NCI-H2029 treated with DMSO at 0.1 percent for 48 hours (cell line): Measurements from ENCODE around the gene CBX2.

Experiments used
- DNase-seq: peaks from one replicate; lab custom pipeline; 2025; lab: John Stamatoyannopoulos, UW

CBX2 gene

DNA sequence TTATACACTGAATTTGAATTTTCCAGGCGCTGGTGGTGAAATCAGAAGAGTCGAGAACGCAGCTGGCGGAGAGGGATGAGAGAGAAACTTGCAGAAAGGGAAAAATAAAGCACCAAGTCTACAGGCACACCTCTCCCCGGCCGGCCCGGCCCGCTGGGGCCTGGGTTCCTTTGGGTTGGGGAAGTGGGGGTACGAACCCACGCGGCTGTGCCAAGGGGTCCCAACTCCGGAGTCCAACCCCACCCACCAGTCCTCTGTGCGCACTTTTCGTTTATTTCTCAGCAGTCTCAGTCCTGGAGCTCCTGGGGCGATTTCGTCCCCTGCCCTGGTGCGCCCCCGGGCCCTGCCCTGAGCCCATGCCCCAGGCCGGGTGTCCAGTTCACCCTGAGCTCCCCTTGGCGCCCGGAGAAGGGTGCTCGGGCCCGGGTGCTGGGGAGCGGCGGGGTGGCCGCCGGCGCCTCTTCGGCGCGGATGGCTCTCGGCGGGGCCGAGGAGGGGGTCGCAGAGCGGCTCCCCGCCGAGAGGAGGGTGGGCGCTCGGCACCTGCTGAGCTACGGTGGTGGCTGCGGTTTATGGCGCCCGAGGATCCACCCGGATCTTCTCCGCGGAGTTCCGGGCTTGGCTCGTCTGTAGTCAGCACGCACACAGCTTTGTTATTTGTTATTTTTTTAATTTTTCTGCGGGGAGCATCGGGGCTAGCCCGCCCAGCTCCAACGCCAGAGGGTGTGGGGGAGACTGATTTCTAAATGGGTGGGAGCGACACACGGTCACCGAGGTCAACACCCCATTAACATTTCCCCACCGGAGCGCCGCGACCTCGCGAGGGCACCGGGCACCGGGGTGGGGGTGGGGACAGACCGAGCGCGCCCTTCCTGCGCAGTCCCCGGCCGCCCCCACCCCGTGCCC lies 34.7 kb downstream of the CBX2 start:
- DNase-seq: no peak

DNA sequence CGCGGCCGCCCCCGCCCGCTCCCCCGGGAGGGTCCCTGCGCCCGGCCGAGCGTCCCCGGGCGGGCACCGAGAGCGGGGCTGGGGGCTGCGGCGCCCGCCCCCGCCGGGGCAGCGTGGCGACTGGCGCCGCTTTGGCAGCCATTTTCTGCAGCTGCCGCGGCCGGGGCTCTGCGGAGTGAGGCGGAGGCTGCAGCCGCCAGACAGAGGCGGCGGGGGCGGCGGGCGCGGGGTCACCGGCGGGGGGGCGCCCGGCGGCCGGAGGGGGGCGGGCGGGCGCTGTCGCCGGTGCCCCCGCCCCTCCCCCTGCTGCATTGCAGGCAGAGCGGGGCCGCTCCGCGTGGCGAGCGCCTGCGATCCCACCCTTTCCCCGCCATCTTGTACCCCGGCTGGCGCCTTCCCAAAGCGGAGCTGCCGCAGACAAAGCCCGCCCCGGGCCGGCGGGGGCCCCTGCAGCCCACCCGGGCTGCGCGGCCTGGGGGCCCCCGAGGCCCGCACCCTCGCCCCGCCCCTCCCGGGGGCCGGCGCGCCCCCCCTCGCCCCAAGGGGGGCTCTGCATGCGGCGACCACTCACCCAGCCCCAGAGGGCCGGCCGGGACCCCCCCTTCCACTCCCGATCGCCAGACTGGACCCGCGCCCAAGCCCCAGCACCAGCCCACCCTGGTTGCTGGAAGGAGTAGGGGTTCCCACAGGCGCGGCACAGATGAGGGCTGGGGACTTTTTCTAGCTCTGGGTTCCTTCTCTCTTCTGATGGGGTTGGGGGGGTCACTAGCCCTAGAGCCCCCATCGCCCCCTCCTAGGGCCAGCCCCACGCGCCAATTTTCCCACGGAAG lies 35.6 kb downstream of the CBX2 start:
- DNase-seq: no peak

DNA sequence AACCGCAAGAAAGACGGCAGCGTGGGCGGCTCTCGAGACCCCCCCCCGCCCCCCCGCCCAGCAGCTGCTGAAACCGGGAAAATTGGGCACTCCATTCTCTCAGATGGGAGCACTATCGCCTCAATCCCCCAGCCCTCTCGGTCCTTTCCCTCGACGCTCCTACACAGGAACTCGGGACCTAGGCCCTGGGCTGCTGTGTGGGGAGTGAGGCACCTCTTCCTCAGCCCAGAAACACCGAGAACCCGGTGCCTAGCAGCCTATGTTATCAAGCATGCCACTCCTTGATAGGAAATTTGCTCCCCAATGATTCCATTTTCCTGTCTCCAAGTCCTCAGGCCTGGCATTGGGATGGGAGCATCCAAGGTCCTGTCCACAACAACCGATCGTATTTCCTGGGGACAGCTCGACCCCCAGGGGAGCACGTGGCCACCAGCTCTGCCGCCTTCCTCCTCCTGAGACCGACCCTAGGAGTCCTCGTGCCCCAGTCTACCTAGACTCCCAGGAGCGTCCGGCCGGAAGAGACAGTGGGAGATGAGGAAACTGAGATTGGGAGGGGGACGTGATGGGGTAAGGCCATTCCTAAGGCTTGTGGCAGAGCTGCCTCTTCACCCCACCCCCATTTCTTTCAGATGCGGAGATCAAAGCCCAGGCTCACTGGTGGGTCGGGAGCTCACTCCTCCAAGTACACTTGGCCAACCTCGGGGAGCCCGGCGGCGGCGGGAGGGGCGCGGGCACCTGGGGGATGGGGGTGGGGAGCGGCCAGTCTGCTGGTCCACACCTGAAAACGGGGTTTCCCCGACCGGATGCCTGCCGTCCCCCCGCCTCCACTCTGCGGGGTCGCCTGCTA lies 36.4 kb downstream of the CBX2 start:
- no peak for DNase-seq

DNA sequence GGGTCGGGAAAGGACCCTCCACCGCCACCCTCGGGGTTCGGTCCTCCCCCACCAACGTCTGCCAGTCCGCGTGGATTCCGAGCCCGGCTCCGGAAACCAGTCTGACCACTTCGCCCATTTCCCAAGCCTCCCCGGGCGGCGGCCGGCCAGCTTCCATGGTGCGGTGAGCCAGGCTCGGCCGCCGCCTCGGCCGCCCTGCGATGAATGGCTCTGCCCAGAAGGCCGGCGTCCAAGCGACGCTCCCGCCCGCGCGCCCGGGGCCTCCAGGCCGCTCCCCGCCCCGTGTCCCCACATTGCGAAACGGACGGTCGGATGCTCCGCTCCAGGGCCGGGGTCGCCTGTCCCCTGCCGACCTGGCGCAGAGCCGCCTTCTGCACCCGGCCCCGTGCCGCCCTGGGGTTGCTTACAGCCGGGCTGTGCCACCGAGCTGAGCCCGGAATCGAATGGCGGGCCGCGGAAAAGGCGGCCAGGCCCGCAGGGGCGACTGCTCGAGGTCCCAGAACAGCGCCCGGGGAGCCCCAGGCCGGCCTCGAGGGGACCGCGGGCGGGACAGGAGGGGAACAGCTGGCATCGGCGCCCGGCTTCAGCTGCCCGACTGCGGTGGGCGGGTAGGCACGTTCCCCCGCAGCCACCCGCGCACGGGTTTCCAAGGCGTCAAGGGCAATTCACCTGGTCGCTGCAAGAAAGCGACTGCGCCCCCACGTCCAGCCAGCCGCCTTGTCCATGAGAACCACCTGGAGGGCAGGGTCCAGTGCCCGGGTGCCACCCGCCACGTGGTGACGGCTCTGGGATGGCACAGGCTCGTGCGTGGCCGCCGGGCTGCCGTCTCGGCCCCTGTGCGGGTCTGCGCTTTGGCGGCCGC lies 37.3 kb downstream of the CBX2 start:
- DNase-seq: no peak

DNA sequence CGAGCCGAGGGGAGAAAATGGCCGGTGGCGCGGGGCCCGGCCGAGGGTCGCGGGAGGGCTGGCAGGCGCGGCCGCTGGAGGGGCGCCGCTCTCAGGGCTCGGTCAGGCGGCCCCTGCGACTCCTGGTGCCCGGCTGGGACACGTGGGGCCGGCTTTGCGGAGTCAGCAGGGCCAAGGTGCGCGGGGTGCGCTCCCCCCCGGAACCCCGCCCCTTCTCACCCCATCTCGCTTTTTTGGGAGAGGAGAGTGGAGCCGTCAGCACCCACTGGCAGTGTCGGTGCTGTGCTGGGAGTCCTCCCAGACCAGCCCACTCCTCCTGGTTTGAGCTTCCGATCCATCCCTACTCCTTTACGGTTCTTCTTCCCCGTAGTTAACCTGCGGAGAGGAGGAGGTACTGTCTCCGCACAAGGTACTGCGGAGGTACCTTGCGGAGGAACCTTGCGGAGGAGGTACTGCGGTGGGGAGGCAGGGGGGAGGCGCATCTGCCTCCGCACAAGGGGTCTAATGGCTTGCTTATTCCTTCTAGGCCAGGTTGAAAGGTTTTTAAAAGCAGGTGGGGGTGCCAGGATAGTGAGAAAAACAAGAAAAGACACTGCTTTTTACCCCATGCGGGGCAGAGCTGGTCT lies 38.0 kb downstream of the CBX2 start:
- no peak for DNase-seq

DNA sequence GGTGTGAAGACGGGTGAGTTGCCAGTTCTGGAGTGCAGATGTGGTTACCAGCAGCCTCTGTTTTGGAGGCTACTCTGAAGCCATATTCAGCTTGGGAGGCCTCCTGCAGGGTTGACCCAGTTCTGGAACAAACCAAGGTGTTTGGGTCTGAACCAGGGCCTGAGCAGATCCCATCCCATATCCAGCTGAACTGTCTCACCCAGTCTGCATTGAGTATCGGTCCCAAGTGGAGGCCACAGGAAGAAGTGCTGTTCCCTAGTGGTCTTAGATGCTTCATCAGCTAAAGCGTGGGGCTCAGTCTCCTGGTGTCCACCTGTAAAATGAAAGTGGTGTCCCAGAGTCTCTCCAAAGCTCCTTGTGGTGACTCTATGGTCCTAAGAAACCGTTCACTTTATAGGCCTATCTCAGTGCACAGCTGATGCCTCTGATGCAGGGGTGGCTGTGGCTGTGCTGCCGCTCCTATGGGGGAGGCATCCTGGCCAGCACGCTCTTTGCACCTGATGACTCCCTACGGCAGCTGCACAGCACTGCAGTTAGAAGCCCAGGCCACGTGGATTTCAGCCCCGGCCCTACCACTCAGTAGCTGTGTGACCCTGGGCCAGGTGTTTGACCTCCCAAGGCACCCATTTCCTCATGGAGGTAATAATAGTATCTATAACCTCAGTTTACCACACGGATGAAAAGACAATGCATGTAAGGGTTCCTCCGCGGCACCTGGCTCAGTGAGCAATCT lies 40.2 kb downstream of the CBX2 start:
- DNase-seq: no peak

DNA sequence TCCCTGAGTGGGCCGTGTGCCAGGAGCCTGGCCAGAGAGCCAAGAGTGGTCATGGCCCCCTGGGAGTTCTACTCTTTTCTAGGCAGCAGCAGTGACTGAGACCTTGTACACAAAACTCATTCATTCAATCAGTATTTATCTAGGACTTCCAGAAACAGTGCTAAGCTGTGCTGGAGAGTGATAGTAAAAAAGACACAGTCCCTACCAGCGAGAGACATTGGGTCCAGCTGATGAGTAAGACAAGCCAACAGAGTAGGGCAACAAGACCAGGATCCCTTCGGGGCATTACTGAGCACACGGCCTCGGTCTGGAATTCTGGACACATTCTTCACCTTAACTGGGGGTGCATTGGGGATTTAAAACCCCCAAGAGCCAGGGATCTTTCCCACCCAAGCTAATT lies 41.1 kb downstream of the CBX2 start:
- DNase-seq: no peak

DNA sequence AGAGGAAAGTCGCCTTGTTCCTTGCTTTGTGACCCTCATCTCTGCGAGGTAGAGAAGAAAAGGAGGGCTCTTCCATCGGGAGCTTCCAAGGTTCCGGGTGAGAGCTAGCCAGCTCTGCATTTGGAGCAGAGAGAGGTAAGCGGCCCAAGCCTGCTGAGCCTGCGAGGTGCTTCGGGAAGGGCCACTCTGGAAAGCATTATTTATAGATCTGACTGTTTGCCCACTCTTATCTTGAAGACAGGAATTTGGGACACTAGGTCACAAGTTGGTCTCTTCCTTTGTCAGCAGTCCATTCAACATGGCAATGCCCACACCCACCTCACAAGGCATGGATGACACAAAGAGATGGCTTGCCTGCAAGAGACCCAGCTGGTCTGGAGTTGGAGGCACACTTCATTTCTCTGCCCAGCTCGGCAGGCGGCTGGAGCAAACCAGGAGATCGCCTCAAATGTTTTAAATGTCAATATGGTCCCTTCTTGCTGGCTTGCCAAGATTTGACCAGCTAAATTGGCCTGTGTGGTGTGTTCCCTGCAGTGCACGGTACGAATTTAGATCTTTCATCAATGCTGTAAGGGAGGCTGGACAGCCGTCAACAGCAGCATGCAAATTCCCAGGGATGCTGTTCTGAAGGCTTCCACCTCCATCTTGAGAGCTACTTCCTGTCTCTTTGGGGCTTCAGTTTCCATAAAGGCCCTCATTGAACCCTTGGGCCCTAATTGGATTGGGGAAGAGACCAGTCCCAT lies 41.8 kb downstream of the CBX2 start:
- DNase-seq: no peak

DNA sequence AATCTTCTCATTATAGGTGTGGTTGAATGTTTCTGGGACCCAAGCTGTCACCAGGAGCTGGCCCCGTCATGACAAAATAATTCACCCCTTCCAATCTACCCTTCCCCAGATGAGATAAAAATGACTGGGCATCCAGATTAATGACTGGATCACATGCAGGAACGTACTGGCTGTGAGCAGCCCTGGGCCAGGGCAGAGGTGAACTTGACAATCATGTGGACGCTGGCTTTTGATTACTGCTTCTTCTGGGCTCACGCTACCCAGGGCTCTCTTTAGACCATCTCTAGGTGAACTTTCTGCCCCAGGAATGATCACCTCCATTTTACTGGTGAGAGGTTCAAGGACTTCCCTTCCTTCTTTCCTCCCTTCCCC lies 43.0 kb downstream of the CBX2 start:
- no peak for DNase-seq

DNA sequence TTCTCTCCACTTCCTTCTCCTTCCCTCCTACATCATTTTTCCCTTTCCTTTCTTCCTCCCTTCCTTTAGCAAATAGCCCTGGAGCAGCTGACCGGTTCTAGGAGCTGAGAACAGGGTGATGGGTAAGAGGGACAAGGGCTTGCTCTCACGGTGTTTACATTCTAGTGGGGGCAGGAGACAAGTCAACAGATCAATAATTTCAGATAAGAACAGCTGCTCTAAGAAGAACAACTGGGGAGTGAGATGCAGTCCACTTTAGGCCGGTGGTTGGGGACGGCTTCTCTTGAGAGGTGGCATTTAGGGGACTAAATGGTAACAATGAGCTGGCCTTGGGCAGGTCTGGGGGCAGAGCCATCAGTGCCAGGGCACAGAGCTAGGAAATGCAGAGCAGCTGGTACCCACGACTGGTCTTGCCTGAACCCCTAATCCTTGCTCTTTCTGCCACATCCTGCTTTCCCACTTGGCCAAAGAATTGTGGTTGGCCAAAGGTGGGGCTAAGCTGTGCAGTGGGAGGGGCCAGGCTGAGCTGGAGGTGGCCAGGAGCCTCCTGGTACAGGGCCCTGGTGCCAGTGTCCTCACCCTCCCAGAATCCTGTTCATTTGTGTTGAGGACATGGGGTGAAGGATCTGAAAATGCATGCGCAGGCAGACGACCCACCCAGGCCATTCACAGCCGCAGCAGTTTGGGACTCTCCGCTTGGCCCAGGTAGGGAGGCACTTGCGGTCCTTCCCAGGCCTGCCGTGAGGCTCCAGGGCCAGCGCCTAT lies 43.6 kb downstream of the CBX2 start:
- no peak for DNase-seq

DNA sequence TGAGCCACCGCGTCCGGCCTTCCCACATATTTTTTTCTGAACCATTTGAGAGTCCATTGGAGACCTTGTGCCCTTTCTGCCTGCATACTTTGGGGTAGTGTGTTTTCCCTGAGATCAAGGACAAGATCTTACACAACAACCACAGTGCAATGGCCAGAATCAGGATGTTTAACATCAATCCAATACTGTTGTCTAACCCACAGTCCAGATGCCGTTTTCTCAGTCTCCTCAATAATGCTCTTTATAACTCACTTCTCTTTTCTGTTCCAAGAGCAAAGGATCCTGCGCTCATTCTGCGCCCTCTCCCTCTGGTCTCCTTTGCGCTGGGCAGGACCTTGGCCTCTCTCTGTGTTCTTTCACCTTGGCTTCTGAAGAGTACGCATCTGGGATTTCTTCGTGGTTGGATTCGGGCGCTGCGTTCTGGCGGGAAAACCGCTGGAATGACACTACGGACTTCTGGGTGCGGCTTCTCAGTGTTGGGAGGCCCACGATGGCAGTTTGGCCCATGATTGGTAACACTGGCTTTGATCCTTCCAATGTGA lies 44.7 kb downstream of the CBX2 start:
- DNase-seq: no peak

DNA sequence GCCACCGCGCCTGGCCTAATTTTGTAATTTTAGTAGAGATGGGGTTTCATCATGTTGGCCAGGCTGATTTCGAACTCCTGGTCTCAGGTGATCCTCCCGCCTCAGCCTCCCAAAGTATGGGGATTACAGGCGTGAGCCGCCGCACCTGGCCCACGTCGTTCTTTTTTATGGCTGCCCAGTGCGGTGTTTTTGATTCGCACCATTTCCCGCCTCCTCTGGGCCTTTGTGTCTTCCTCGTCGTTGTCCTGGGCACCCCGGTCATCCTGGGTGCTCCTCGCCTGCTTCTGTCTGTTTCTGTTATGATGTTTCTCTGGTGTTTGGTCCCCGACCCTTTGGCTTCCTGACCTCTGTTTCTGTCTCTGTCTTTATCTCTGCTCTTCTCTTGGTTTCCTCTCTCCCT lies 46.3 kb downstream of the CBX2 start:
- no peak for DNase-seq

DNA sequence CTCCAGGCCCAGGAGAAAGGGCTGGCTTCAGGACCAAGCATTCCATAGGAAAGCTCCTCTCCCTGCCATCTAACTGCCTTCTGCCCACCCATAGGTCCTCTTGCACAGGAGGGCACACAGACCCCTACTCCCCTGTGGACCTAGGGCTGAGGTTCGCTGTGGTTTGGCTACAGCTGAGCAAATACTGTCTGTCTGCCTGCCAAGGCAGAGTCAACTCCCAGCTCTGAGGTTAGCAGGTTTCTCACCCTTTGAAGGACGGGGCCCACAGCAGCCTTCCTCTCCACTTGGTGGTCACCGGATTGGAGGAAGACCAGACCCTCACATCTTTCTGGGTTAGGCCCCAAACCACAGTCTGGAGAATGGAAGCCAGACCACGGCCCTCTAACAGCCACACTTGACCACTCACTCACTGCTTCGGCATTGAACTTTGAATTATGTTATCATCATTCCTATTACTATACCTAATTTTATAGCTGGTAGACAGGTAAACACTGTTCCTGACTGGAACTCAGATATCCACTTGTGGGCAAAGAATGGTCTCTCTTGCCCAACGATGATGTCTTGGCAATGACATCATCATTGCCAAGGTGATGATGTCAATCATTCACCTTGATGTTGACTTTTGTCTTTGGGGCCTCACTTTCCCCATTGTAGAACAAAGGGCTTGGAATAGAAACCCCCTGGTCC lies 47.1 kb downstream of the CBX2 start:
- no peak for DNase-seq

DNA sequence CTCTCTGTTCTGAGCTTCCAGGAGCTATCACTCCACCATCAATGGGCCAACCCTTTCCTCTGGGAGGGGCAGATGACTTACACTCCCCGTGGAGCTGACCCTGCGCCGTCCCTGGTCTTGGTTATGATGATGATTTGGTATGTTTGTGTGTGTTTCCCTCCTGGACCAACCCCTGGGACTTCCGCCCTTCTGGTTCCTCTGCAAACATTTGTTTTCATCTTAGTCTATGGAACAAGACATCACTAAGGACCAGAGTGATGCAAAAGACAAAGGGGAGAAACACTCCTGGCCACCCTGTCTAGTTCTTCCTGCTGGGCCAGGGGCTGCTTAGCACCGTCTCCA lies 47.6 kb downstream of the CBX2 start:
- no peak for DNase-seq

DNA sequence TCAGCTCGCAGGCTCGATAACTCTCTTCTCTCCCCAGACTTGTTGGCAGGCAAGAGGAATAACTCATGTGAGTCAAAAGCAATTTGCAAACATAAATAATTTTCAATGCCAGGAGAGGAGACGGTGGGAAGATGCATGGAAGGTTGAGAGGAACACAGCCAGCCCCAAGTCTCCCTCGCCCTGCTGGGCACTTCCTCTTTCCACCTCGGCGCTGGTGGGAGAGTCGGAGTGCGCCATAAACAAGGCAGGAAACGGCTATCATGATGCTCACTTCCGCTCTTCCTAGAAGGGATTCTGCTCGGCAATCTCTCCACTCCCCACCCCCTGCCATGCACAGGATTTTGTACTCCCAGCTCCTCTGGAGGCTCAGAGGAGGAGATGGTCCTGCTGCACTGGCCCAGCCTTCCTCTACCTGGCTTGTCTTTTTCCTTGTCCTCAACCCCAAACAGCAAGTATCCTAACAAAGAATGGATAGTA lies 48.3 kb downstream of the CBX2 start:
- DNase-seq: no peak

DNA sequence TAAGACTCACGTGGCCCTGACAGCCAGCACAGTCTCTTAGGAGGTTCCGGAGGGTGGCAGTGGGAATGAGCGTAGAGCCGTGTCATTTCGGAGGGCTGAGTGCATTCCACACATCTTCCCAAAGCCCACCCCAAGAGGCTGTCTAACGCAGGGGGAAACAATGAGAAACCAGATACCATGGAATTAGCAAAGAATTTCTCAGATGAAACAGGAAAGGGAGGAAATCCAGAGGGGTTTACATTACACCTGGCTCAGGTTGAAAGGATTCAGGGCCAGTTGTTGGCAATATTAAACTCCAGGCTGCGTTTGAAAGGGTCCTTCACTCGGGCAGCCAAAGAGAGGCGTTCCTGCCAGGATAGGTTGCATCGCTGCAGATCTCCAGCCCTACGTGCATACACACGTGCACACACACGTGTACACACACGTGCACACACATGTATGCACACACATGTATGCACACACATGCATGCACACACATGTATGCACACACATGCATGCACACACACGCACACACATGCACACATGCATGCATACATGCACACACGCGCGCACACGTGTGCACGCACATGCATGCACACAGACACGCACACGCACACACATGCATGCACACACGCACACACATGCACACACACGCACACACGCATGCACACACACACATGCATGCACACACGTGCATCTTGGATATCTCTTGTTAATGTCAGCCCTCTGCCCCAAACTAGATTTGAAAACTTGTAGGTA lies 49.1 kb downstream of the CBX2 start:
- no peak for DNase-seq

DNA sequence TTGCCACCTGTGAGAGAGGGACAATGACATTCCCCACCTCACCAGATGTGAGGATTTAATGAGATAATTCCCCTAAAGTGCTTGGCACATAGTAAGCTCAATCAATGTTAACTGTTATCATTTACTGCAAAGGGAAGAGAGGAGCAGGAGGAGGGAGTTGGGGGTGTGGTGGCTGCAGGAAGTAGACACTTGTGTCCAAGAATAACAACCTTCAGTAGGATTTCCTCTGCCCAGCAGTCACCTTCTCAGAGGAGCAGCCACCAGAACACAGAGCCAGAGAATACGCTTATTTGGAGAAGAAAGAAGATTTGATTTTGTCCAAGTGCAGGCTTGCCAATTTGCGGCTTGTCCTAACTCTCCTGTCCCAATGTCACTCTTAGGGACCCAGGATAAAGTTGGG lies 51.1 kb downstream of the CBX2 start:
- DNase-seq: no peak
